ENCODE measurements around the gene GYPC.

The GYPC gene

GRCh38 chr2:126729896-126730295 is 73.9 kb downstream of the GYPC start:
- no peak for TF ChIP-seq CTCF (conservative IDR thresholded peaks at IDR 0.05)
- H3K27ac ChIP-seq: no peak overlapping the region

GRCh38 chr2:126730655-126731054 is 74.7 kb downstream of the GYPC start:
- TF ChIP-seq CTCF (conservative IDR thresholded peaks at IDR 0.05): no peak
- no peak overlapping the region for H3K27ac ChIP-seq

- no peak for TF ChIP-seq CTCF (conservative IDR thresholded peaks at IDR 0.05)
These were observed 75.4 kb downstream of the GYPC start for GRCh38 chr2:126731353-126731752.

GRCh38 chr2:126732682-126733245 is 76.8 kb downstream of the GYPC start:
- no peak for TF ChIP-seq CTCF (conservative IDR thresholded peaks at IDR 0.05)
- no peak overlapping the region for H3K27ac ChIP-seq

More at GRCh38 chr2:126731353-126731752, 75.4 kb downstream of the GYPC start:
- no peak overlapping the region for H3K27ac ChIP-seq

GRCh38 chr2:126733795-126734194 is 77.8 kb downstream of the GYPC start:
- no peak overlapping the region for H3K27ac ChIP-seq
- no peak for TF ChIP-seq CTCF (conservative IDR thresholded peaks at IDR 0.05)

- no peak for TF ChIP-seq CTCF (conservative IDR thresholded peaks at IDR 0.05)
- H3K27ac ChIP-seq: no peak overlapping the region
These were observed 80.3 kb downstream of the GYPC start for GRCh38 chr2:126736133-126736874.

GRCh38 chr2:126739141-126739540 is 83.2 kb downstream of the GYPC start:
- TF ChIP-seq CTCF (conservative IDR thresholded peaks at IDR 0.05): no peak
- no peak overlapping the region for H3K27ac ChIP-seq

Data from VCaP (cell line).